K562 (cell line): ENCODE measurements around the gene MYCBP. TPM values are rescaled to one million over a fixed set of nuclear protein-coding genes. Genes with fewer than 3 reads are reported as not detected.

Source experiments
- ATF1 ChIP-seq, 2 experiments: fragments of 450-650 bp in 1 of 2; IDR thresholded peaks; 2 replicates each; pipeline ENCODE4 v1.6.1; 2016; ENCODE audit warnings: missing compliant biosample characterization in 1 of 2, missing genetic modification characterization in 1 of 2
- BRD9 ChIP-seq: fragments of 450-650 bp; IDR thresholded peaks from 2 replicates; pipeline ENCODE4 v1.6.1; 2018; ENCODE audit warnings: low read depth; ENCODE audit not compliant: partially characterized antibody
- ELK3 ChIP-seq: fragments of 450-650 bp; formaldehyde crosslinking; IDR thresholded peaks from 2 replicates; pipeline ENCODE4 v1.4.0; 2020; ENCODE audit warnings: mild to moderate bottlenecking
- ETS2 ChIP-seq: IDR thresholded peaks from 2 replicates; pipeline ENCODE4 v1.6.1; 2016; ENCODE audit warnings: borderline replicate concordance, missing genetic modification characterization, mild to moderate bottlenecking, moderate library complexity, missing compliant biosample characterization; ENCODE audit not compliant: poor library complexity, severe bottlenecking
- EZH2 ChIP-seq: IDR thresholded peaks from 2 replicates; pipeline ENCODE4 v1.6.1; 2012; ENCODE audit warnings: low read depth, mild to moderate bottlenecking, inconsistent platforms, low read length, borderline replicate concordance
- KAT7 ChIP-seq: sonication (generic); formaldehyde crosslinking; IDR thresholded peaks from 2 replicates; pipeline ENCODE4 v1.8.0; 2022; ENCODE audit warnings: missing genetic modification reagents, mild to moderate bottlenecking, borderline replicate concordance
- KDM5B ChIP-seq: fragments of 200-600 bp; sonication (generic); IDR thresholded peaks from 2 replicates; pipeline ENCODE4 v1.6.1; 2012; ENCODE audit warnings: low read depth, mild to moderate bottlenecking, moderate library complexity, low read length, control low read depth, inconsistent platforms; ENCODE audit not compliant: insufficient replicate concordance
- KLF1 ChIP-seq: fragments of 450-650 bp; IDR thresholded peaks from 2 replicates; pipeline ENCODE4 v1.6.1; 2016; ENCODE audit warnings: missing genetic modification characterization, missing compliant biosample characterization
- KLF6 ChIP-seq: fragments of 250-450 bp; sonication (Bioruptor Pico); IDR thresholded peaks from 2 replicates; pipeline ENCODE4 v1.4.0; 2020; ENCODE audit warnings: mild to moderate bottlenecking, moderate library complexity, borderline replicate concordance
- MED1 ChIP-seq: sonication (generic); formaldehyde crosslinking; IDR thresholded peaks from 2 replicates; pipeline ENCODE4 v1.8.1; 2023; ENCODE audit warnings: missing genetic modification reagents, borderline replicate concordance
- MXI1 ChIP-seq: IDR thresholded peaks from 2 replicates; pipeline ENCODE4 v1.6.1; 2011; ENCODE audit warnings: low read depth, mild to moderate bottlenecking, improper control_type of control experiment, low read length
- NONO ChIP-seq, 2 experiments: fragments of 200-400 bp in 1 of 2; fragments of 450-650 bp in 1 of 2; formaldehyde crosslinking in 1 of 2; IDR thresholded peaks; 2 replicates each; pipeline ENCODE4 v1.6.1; 2017; ENCODE audit warnings: low read depth in 2 of 2, mild to moderate bottlenecking in 2 of 2, moderate library complexity in 2 of 2, low read length in 1 of 2
- NR2C2 ChIP-seq, 2 experiments: fragments of 200-800 bp in 1 of 2; sonication (Bioruptor generic) in 1 of 2; sonication (generic) in 1 of 2; formaldehyde crosslinking in 1 of 2; IDR thresholded peaks; 2 replicates each; pipeline versions ENCODE4 v1.6.1 to v1.8.0; 2016 to 2022; ENCODE audit warnings: mild to moderate bottlenecking in 1 of 2, missing compliant biosample characterization in 1 of 2, missing genetic modification characterization in 1 of 2, missing genetic modification reagents in 1 of 2
- RAD51 ChIP-seq: fragments of 450-650 bp; IDR thresholded peaks from 2 replicates; pipeline ENCODE4 v1.7.1; 2016; ENCODE audit warnings: low read depth, mild to moderate bottlenecking, borderline replicate concordance
- SAP30 ChIP-seq: fragments of 200-600 bp; sonication (generic); IDR thresholded peaks from 2 replicates; pipeline ENCODE4 v1.6.1; 2012; ENCODE audit warnings: borderline replicate concordance, low read depth, mild to moderate bottlenecking, moderate library complexity, low read length, control low read depth, inconsistent platforms; ENCODE audit not compliant: insufficient read depth, poor library complexity, severe bottlenecking
- STAG1 ChIP-seq: sonication (generic); formaldehyde crosslinking; IDR thresholded peaks from 2 replicates; pipeline ENCODE4 v1.5.0; 2020; ENCODE audit warnings: missing genetic modification reagents, borderline replicate concordance
- TAF7 ChIP-seq: fragments of 450-650 bp; IDR thresholded peaks from 2 replicates; pipeline ENCODE4 v1.6.1; 2016; ENCODE audit warnings: missing genetic modification characterization, missing compliant biosample characterization
- TARDBP ChIP-seq: fragments of 450-650 bp; IDR thresholded peaks from 2 replicates; pipeline ENCODE4 v1.6.1; 2016
- USF1 ChIP-seq: sonication (generic); formaldehyde crosslinking; IDR thresholded peaks from 2 replicates; pipeline ENCODE4 v1.9.0; 2022; ENCODE audit warnings: mild to moderate bottlenecking, missing genetic modification reagents
- ZBTB8A ChIP-seq: fragments of 450-650 bp; IDR thresholded peaks from 2 replicates; pipeline ENCODE4 v1.6.1; 2018; ENCODE audit warnings: mild to moderate bottlenecking, moderate library complexity; ENCODE audit not compliant: partially characterized antibody
- ZMIZ1 ChIP-seq, 2 experiments: fragments of 150-350 bp in 1 of 2; IDR thresholded peaks; 2 replicates each; pipeline ENCODE4 v1.6.1; 2012 to 2016; ENCODE audit warnings: low read depth in 2 of 2, low read length in 2 of 2, mild to moderate bottlenecking in 1 of 2, moderate library complexity in 1 of 2
- polyA plus RNA-seq, 8 experiments: library from polyadenylated mRNA; depleted of rRNA in 4 of 8; stranded (reverse) in 5 of 8; unstranded in 3 of 8; fragments of >200 nt; fragmentation: Nextera tagmentation in 2 of 8; fragmentation: Illumina TruSeq in 1 of 8; extraction: Ambion mirVana in 2 of 8; extraction: Trizol in 1 of 8; gene quantifications; 2 replicates each; pipeline versions ENCODE4 v1.2.1 to v1.2.3, GENCODE V29; 2011 to 2014; ENCODE audit warnings: inconsistent platforms in 1 of 8, missing spikeins in 1 of 8
- total RNA-seq, 7 experiments: library from RNA; depleted of rRNA in 6 of 7; stranded (reverse); fragments of >200 nt in 6 of 7; fragmentation: Illumina TruSeq in 2 of 7; extraction: Trizol in 2 of 7; gene quantifications; 2 replicates each; pipeline versions ENCODE4 v1.2.1 to v1.2.3, GENCODE V29; 2011 to 2021; ENCODE audit warnings: low replicate concordance in 1 of 7

The MYCBP gene
- total and polyA plus RNA-seq, 9 of the 15 experiments (the other 6 are each of a cell fraction or from before 2014, with no cell fraction given): 32.3 to 253 (median 72.9) TPM

- TF ChIP-seq SAP30 (peak; percentile 4), MXI1 (no peak), USF1 (CRISPR knock-in tag) (no peak), KLF6 (CRISPR knock-in tag) (no peak), ZMIZ1 (IDR thresholded peaks at IDR 0.05; ENCODE audit: low read depth in 2 of 2, low read length in 2 of 2) (peak in 1 of 2 experiments; percentile 90; a peak in 2 of 4 replicates), BRD9 (peak; percentile 40), ZBTB8A (no peak), STAG1 (CRISPR knock-in tag) (no peak), TAF7 (tag) (no peak; the same call in 1 of the 2 replicates), KLF1 (tag) (peak; percentile 96), NONO (IDR thresholded peaks at IDR 0.05; ENCODE audit: low read depth in 2 of 2, low read length in 1 of 2) (peak in 1 of 2 experiments; percentile 91; a peak in 2 of 4 replicates), KDM5B (peak; percentile 63), MED1 (no peak), ETS2 (tag) (no peak), ELK3 (CRISPR knock-in tag) (no peak), RAD51 (no peak), EZH2 (no peak), ATF1 (CRISPR knock-in tag; IDR thresholded peaks at IDR 0.05) (no peak), ATF1 (tag; IDR thresholded peaks at IDR 0.05) (peak; percentile 82), KAT7 (CRISPR knock-in tag) (no peak; the same call in 1 of the 2 replicates), NR2C2 (CRISPR knock-in tag; IDR thresholded peaks at IDR 0.05) (0 out of 2 replicates have a peak, but pooled peaks have one; percentile 12), NR2C2 (tag; IDR thresholded peaks at IDR 0.05) (peak; percentile 71; the same call in 1 of the 2 replicates), TARDBP (peak; percentile 90)
These were observed 57.1 kb downstream of the MYCBP start (continued) for GRCh38 chr1:38815903-38816627.
